ENCODE data around the gene DMD.

DNA sequence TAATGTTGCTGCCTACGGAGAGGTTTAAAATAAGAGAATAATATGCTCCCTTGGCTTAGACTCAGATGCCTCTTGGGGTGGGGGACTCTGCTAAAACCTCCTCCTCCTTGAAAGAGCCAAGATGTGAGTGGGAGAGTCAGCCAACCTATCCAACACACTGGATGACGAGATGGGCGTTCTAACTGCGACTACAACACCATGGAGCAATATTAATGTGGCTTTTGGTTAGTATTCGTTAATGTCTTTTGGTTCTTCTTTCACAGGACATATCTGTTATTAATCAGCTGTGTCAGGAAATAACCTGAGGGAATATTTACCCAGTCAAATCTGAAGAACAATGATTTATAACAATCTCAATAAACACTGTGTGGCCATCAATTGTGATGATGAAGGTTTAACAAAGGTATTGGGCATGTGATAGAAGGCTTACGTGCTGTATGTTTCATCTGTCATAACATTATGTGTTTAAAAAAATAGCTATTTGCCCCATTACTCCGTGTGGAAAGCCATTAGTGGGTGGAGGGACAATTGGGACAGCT, 1996.0 kb downstream of the DMD start:
- TF ChIP-seq CTCF (IDR thresholded peaks at IDR 0.05; ENCODE audit: low read length) (no peak), EZH2phosphoT487 (IDR thresholded peaks at IDR 0.05; ENCODE audit: low read length) (no peak)

Data from MM.1S (cell line).